ENCODE data around the gene SHMT2.
A peak's percentile ranks its signal among the peaks of the same experiment; 100 is the strongest.

SHMT2 gene

DNA sequence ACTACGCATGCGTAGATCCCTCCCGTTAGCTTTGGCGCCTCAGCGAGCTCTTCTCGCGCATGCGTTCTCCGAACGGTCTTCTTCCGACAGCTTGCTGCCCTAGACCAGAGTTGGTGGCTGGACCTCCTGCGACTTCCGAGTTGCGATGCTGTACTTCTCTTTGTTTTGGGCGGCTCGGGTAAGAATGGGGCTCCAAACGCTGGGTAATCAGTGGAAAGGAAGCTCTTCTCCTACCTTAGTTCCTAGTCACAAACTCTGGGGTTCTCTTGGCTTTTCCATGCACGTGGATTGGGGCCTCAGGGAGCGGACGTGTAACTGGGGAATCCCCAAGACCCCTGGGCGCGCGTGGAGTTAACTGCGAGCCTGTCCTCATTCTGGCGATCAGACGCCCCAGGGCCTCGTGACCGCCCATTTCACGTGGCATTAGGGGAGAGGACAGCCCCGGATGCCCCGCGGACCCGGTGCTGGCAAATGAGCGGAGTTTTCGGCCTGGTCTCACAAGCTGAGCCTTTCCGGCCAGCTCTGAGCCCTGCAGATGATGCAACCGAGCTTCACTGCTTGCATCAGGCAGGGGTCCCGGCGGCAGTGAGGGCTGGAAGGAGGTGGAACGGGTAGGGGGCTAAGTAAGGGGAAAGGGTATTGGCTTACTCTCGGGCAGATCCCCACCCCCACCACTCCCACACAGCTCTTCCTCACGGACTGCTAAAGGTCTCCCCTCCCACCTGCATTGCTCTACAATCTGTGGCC lies at the start of gene SHMT2:
TSS of gene SHMT2 (plus strand) at position 78 of the 747 bp plus-strand sequence. CDS start at position 146, 68 bp downstream.
- DNase-seq, result peak; percentile 93

DNA sequence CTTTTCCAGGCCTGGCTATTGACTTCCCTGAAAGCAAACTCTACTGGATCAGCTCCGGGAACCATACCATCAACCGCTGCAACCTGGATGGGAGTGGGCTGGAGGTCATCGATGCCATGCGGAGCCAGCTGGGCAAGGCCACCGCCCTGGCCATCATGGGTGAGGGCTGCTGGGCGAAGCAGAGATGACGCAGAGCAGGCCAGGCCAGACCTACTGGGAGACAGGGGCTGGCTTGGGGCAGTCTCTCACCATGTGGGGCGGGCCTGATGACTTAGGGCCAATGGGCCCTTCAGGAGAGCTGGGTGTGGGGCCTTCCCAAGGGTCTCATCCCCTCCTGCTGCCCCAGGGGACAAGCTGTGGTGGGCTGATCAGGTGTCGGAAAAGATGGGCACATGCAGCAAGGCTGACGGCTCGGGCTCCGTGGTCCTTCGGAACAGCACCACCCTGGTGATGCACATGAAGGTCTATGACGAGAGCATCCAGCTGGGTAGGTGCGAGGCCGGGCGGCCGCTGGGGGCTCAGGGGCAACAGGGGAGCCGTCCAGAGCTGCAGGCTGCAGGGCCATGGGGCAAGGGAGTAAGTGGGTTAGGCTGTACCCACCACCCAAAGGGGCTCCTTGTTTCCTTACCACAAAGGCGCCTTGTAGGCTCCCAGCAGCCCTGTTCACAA lies 49.1 kb upstream of the SHMT2 start:
- DNase-seq, result no peak

DNA sequence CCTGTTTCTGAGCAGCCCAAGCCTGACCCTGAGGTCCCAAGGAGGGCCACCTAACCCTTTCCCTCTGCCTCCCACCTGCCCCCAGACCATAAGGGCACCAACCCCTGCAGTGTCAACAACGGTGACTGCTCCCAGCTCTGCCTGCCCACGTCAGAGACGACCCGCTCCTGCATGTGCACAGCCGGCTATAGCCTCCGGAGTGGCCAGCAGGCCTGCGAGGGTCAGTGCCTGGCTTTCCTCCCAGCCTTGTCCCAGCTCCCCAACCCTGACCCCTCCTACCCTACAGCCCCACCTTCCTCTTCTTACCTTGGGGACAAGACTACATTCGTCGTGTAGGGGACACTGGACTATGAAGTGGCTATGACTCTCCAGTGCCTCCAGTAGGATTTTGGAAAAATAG lies 48.4 kb upstream of the SHMT2 start:
- DNase-seq, result no peak

DNA sequence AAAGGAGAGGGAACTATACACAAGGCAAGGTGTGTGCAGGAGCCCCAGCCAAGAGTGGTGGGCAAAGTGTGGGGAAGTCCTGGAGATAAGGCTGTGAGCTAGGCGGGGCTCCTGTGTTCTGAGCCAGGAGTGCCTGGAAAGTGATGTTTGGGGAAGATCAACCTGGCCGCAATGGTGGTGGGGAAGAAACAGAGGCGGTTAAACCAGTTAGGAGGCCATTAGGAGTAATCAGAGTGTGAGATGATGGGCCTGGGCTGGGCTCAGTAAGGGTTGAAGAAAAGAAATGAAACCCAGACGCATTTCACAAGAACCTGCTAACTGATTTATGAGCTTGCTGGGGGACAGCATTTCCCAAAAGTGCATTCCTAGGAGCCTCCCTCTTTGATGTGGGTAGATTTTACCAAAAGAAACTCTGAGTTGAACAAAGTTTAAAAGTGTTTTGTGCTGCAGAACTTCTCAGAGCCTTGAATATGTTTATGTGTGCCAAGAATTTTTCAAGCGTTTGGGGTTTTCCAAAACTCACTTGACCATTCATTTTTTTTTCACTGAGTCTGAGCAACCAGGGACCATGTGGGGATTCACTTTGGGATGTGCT lies 47.9 kb upstream of the SHMT2 start:
- DNase-seq, result no peak

DNA sequence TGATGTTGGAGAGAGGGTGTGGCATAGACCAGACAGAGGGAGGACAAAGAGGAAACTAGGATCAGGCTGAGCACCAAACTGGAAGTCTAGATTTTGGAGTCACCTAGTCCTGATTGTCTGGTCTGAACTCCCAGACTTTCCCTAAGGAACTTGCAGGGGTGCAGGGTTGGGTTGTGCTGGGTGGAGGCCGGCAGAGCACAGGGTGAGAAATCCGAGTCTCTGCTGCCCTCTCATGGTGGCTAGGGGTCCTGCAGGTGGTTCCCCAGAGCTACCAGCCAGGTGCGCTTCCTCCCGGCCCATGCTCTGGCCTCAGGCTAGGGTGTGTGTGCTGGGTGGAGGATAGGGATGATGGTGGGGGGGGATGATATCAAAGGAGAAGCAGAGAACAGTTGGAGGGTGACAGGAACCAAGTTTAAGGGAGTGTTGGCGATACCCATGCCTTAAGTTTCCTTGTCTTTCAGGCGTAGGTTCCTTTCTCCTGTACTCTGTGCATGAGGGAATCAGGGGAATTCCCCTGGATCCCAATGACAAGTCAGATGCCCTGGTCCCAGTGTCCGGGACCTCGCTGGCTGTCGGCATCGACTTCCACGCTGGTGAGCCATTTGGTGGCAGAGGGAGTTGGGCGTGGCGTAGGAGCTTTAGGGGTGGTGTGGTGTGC lies 46.5 kb upstream of the SHMT2 start:
- DNase-seq, result peak; percentile 73

DNA sequence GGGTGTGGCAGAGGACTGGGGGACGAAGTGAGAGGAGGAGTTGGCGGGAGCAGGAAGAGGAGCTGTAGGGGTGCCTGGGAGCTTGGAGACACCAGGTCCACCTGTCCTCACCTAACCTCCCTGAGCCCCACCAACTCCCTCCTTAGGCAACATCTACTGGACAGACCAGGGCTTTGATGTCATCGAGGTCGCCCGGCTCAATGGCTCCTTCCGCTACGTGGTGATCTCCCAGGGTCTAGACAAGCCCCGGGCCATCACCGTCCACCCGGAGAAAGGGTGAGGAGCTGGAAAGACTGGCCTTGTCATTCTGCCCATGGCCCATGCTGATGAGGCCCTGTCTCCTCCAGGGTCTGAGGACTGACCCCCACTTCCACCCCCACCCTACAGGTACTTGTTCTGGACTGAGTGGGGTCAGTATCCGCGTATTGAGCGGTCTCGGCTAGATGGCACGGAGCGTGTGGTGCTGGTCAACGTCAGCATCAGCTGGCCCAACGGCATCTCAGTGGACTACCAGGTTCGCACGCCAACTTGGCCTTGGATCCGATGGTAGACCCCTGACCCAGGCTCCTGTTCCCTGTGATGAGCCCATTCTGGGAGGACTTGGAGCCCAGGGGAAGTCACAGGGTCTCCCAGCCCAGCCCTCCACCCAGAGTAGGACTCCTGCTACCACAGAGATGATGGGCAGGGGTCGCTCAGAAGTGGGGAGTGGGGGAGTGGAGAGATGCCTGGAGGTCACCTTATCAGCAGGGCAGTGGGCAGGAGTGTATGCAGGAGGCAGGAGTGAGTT lies 45.4 kb upstream of the SHMT2 start:
- DNase-seq, result no peak

DNA sequence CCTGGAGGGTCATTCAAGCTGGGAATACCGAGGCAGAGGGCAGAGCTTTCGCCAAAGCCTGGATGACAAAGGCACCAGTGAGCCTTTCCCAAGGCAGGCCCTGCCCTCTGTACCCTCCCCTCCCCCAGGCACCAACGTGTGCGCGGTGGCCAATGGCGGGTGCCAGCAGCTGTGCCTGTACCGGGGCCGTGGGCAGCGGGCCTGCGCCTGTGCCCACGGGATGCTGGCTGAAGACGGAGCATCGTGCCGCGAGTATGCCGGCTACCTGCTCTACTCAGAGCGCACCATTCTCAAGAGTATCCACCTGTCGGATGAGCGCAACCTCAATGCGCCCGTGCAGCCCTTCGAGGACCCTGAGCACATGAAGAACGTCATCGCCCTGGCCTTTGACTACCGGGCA lies 44.1 kb upstream of the SHMT2 start:
- no peak for DNase-seq

DNA sequence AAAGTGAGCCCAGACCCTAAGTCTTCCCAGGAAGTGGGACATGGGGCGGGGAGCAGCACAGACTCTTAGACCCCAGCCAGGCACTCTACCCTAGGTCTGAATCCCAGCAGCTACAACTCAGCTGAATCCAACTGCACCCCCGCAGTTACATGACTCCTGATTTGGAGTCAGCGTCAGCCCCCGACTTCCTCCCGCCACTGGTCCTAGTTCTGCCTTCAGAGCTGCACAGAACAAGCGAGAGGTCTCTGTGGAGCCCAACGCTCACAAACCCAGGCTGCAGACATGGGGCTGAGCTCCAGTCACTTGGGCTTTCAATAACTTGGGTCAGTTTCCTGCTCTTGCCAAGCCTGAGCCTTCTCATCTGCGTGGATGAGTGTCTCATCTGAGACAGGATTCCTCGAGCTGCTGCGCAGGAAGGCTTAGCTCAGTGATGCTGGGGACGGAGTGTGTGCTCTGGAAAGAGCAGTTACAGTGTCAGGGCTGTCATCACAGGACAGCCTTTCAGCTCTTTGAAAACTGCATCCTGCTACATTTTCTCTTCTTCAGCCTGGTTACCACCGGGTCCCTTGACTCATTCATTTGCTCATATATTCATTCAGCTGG lies 43.5 kb upstream of the SHMT2 start:
- DNase-seq, result no peak

DNA sequence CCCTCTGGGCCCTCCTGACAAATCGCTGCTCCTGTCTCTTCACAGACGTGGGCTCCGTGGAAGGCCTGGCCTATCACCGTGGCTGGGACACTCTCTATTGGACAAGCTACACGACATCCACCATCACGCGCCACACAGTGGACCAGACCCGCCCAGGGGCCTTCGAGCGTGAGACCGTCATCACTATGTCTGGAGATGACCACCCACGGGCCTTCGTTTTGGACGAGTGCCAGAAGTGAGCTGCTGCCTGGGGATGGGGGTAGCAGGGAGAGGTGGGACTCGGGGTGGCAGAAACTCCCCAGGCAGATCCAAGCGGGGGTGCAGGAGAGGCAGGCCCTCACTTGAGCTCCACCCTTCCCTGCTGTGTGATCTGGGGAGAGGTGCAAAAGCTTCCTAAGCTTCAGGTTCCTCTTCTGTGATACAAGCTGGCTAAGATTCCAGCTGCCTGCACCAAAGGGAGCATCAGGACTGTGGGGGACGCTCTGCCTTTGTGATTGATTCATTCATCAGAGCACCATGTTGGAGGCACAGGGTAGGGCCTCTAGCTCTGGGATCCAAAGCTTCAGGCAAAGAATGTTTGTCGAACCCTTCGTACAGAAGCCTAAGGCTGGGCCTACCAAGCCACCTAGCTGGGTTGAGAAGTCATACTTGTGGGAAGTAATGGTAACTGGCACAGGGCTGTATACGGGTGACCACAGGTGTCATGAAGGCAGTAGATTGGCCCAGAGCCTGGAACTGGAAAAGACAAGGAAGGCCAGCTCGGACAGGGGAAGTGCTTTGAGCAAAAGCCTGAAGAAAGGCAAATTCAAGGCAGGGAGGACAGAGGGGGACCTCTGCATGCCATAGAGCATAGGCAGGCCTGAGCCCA lies 42.1 kb upstream of the SHMT2 start:
- DNase-seq, result no peak

DNA sequence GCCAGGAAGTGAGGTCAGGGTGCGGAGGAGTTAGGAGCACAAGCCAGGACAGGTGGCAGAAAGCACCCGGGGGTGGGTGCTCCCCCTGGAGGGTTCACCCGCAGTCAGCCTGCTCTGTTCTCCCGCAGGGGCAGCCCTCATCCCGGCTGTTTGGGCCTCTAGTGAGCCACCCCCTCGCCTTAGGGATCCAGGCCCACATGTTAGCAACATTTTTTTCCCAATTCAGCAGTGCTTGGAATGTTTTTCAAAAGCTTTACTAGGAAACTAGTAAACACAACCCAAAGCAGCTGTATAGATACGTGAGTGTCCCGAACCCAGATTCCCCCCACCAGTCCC lies 41.5 kb upstream of the SHMT2 start:
- no peak for DNase-seq

DNA sequence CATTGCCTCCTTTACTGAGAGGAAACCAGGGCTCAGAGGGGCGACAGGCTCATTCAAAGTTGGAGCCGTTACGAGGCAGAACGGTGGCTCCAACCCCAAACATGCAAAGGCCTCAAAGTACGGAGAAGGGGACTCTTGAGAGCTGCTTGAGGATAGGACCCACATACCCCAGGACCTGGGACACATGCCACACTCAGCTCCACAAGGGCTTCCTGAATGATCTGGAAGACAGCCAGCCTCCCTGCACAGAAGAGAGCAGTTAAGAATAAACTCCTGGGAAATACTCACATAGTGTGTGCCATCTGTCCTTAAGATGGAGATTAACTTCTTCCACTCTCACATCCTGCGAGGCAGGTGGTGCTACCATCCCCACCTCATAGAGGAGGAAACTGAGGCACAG lies 39.5 kb upstream of the SHMT2 start:
- DNase-seq, result no peak

DNA sequence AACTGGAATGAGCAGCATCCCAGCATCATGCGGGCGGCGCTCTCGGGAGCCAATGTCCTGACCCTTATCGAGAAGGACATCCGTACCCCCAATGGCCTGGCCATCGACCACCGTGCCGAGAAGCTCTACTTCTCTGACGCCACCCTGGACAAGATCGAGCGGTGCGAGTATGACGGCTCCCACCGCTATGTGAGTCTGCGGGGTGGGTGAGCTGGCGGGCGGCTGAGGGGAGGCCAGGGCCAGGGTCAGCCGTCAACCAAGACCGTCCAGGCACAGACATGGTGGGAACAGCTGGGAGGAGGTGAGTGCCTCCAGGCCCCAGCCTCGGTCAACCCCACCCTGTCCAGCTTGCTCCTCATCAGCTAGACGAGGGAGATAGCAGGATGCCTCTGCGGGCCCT lies 38.7 kb upstream of the SHMT2 start:
- DNase-seq, result no peak

DNA sequence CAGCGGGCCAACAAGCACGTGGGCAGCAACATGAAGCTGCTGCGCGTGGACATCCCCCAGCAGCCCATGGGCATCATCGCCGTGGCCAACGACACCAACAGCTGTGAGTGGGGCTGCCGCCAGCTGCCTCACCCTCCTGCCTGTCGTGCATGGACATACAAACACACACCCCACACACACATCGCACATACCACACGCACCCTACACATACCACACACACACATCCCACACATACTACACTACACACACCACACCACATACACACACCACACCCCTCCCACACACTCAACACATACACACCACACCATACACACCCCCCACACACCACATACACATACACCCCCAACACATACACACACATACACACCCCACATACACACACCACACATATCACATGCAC lies 38.1 kb upstream of the SHMT2 start:
- DNase-seq, result no peak

DNA sequence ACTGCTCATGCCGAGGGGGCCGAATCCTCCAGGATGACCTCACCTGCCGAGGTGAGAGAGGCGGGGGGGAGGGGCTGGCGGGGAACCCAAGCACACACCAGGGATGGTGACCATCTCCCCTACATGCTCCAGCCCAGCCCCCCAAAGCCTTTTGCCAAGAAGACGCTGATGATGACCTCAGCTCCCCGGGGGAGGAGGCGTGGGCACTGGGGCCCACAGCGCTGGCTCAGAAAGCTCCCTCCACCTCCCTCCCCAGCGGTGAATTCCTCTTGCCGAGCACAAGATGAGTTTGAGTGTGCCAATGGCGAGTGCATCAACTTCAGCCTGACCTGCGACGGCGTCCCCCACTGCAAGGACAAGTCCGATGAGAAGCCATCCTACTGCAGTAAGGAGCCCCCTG lies 36.6 kb upstream of the SHMT2 start:
- DNase-seq, result no peak

DNA sequence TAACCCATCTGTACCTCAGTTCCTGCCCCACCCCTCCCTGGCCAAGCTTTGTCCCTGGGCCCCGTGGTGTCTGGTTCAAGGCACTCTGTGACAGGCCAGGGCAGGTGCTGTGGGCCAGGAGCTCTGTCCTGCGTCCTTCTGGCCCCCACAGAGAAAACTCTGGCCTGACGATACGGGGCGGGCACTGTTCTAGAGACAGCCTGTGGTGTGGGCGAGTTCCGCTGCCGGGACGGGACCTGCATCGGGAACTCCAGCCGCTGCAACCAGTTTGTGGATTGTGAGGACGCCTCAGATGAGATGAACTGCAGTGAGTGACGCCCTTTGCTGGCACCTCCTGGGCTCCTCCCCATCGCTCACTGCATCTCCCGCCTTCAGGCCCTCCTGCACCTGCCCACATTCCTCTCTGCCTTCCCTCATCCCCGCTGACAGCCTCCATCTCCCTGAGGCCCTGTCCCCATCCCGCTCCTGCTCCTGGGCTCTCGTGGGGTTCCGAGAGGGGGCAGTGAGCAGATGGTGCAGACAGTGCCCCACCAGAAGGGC lies 35.7 kb upstream of the SHMT2 start:
- DNase-seq, result no peak

DNA sequence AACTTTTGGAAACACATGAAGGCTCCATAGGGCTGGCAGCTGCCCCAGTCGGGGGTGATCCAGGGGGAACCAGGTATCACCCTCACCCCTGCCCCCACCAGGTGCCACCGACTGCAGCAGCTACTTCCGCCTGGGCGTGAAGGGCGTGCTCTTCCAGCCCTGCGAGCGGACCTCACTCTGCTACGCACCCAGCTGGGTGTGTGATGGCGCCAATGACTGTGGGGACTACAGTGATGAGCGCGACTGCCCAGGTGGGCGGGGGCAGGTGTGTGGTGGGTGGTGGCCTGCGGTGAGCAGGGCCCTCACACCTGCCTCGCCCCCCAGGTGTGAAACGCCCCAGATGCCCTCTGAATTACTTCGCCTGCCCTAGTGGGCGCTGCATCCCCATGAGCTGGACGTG lies 35.3 kb upstream of the SHMT2 start:
- no peak for DNase-seq

DNA sequence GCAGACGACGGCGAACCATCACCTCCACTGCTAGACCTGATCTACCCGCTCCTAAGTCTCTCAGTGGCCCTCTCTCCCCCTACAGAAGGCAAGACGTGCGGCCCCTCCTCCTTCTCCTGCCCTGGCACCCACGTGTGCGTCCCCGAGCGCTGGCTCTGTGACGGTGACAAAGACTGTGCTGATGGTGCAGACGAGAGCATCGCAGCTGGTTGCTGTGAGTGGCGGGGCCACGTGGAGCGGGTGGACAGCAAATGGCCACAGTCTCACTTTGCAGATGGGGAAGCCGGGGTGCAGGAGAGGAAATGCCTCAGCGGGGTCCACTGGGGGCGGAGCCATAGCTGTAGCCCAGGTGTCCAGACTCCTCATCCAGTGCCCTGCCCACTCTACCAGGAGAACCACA lies 34.3 kb upstream of the SHMT2 start:
- DNase-seq, result no peak

DNA sequence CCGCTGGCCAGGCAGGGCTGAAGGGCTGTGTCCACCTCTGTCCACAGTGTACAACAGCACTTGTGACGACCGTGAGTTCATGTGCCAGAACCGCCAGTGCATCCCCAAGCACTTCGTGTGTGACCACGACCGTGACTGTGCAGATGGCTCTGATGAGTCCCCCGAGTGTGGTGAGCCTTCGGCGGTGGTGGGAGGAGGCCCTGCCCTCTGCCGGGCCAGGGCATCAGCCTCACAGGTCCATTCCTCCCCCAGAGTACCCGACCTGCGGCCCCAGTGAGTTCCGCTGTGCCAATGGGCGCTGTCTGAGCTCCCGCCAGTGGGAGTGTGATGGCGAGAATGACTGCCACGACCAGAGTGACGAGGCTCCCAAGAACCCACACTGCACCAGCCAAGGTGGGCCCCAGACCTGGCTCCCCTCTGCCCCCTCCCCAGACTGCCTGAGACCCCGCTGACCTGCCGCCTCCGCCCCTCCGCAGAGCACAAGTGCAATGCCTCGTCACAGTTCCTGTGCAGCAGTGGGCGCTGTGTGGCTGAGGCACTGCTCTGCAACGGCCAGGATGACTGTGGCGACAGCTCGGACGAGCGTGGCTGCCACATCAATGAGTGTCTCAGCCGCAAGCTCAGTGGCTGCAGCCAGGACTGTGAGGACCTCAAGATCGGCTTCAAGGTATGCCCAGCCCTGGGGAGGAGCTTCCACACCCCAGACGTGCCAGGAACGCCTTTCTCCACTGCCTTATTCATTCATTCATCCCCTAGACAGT lies 33.7 kb upstream of the SHMT2 start:
- no peak for DNase-seq

DNA sequence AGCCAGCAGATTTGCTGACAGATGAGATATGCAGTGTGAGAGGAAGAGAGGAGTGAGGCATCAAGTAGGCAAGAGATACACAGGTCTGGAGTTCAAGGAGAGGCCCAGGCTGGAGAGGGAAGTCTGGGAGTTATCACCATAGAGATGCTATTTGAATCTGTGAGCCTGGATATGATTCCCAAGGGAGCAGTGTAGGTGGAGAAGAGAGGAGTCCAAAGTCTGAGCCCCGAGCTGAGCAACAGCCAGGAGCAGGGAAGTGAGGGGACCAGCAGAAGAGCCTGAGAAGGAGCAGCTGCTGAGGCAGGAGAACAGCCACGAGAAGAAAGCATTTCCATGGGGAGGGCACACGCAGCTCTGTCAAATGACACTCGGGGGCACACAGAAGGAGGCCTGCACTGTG lies 33.1 kb upstream of the SHMT2 start:
- DNase-seq, result no peak

DNA sequence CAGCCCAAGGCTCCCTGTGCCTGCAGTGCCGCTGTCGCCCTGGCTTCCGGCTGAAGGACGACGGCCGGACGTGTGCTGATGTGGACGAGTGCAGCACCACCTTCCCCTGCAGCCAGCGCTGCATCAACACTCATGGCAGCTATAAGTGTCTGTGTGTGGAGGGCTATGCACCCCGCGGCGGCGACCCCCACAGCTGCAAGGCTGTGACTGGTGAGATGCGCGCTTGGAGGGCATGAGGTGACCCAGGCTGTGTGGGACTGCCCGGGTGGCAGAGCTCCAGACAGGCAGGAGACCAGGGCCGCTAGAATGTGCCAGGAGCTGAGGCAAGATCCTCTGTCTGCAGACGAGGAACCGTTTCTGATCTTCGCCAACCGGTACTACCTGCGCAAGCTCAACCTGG lies 32.6 kb upstream of the SHMT2 start:
- no peak for DNase-seq

DNA sequence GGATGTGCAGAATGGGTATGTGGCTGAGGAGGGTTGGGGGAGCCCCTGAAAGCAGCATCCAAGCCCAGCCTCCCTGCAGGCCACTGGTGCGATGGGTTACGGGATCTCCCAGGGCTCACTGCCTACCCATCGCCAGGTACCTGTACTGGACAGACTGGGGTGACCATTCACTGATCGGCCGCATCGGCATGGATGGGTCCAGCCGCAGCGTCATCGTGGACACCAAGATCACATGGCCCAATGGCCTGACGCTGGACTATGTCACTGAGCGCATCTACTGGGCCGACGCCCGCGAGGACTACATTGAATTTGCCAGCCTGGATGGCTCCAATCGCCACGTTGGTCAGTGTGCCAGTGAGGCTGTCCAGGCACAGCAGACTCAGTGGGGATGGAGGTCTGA lies 31.2 kb upstream of the SHMT2 start:
- no peak for DNase-seq

Data from COR-L47 (cell line).